Lower leg skin (tissue), 3 donors: ENCODE results near the gene AK1.

Source experiments
- POLR2A ChIP-seq, 2 donors: fragments of 450-650 bp; IDR thresholded peaks; one replicate each; pipeline ENCODE4 v1.6.1; 2016 to 2017; ENCODE audit warnings: antibody characterized with exemption in 2 of 2, mild to moderate bottlenecking in 1 of 2, moderate library complexity in 1 of 2
- TF ChIP-seq, protein P1 (sequence below), 3 donors: fragments of 450-650 bp; IDR thresholded peaks; one replicate each; pipeline ENCODE4 v1.5.1; 2016; ENCODE audit warnings: antibody characterized with exemption in 3 of 3, mild to moderate bottlenecking in 3 of 3, moderate library complexity in 2 of 3

DNA sequence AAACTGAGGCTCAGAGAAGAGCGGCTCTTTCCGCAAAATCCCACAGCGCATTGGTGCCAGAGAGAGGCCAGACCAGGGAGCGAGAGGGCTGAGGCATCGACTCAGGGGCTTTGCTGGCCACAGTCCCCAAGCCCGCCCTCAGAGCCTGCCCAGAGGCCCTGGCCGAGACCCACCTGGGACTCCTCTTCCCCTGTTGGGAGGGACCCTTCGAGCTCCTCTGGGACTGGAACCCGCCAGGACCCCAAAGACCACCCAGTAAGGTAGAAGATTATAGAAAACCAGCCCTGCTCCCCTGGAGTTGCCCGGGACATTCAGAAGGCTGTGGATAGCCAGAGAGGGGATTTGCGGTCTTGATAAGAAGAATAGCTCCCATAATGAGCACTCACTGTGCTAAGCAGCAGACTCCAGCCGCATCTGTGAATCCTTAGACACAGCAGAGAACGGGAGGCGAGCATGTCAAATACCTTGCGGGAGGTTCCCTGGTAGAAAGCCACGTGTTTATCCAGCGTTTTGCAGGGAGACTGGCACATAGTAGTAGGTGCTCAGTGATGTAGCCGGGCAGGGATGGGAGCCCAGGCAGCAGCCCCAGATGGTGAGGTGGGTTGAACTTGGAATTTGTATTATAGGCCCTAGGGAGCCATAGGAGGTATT, 651 bp upstream of the AK1 start:
- TF ChIP-seq, protein P1, sequence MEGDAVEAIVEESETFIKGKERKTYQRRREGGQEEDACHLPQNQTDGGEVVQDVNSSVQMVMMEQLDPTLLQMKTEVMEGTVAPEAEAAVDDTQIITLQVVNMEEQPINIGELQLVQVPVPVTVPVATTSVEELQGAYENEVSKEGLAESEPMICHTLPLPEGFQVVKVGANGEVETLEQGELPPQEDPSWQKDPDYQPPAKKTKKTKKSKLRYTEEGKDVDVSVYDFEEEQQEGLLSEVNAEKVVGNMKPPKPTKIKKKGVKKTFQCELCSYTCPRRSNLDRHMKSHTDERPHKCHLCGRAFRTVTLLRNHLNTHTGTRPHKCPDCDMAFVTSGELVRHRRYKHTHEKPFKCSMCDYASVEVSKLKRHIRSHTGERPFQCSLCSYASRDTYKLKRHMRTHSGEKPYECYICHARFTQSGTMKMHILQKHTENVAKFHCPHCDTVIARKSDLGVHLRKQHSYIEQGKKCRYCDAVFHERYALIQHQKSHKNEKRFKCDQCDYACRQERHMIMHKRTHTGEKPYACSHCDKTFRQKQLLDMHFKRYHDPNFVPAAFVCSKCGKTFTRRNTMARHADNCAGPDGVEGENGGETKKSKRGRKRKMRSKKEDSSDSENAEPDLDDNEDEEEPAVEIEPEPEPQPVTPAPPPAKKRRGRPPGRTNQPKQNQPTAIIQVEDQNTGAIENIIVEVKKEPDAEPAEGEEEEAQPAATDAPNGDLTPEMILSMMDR (IDR thresholded peaks at IDR 0.05) = no peak
- no peak for TF ChIP-seq POLR2A (IDR thresholded peaks at IDR 0.05)
